AG10803 (cell line): ENCODE results near the gene MAP3K9.

Experiments used
- DNase-seq: peaks from one replicate; pipeline ENCODE4 v3.0.0; 2010; ENCODE audit warnings: low read depth
- H3K4me3 ChIP-seq: 2 replicates; pipeline ENCODE4 v1.5.1; 2011; ENCODE audit warnings: mild to moderate bottlenecking, low read length, control low read depth
- CTCF ChIP-seq: conservative IDR thresholded peaks from 2 replicates; pipeline ENCODE4 v1.5.1; 2011; ENCODE audit warnings: mild to moderate bottlenecking, low read length, control low read depth, inconsistent platforms

The MAP3K9 gene

DNA sequence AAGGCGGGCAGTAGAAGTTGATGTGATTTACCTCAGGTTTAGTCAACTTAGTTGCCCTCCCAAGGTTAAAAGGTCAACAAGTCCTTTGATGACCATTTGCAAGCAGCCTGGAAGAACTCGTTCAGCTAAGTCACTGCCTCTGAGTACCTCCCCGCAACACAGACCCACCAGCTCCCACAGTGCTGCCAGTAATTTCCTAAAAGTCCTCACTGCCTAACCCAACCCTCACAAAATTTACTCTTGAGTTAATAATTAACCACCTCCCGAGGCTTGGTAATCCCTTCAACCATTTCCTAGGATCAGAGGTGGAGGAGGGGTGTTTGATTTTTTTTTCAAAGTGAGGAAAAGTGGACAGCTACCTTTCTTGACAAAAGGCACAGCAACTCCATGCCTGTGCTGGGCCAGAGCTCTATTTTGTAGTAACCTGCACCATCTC lies 55.8 kb downstream of the MAP3K9 start:
- no peak overlapping the region for H3K4me3 ChIP-seq
- DNase-seq, result no peak
- no peak for TF ChIP-seq CTCF

DNA sequence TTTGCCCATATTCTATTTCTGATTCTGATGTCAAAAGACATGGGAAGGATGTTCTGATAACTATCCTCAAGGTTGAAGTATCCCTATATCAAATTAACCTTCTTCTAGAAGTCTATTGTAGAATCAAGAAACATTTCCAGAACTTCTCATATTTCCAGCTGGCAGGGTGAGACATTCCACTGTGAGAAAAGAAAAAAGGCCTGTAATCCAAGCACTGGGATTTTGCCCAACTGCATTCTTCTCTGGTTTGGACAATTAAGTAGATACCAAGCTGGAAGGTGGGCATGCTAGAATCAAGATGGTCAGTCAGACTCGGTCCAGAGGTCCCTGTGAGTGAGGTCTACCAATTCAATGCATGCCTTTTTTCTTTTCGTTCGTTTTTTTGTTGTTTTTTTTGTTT lies 60.9 kb downstream of the MAP3K9 start:
- DNase-seq, result no peak
- no peak for TF ChIP-seq CTCF
- no peak overlapping the region for H3K4me3 ChIP-seq

GRCh38 chr14:70744641-70745040 lies 64.7 kb downstream of the MAP3K9 start:
- DNase-seq, result no peak
- H3K4me3 ChIP-seq, result no peak overlapping the region
- TF ChIP-seq CTCF, result no peak

DNA sequence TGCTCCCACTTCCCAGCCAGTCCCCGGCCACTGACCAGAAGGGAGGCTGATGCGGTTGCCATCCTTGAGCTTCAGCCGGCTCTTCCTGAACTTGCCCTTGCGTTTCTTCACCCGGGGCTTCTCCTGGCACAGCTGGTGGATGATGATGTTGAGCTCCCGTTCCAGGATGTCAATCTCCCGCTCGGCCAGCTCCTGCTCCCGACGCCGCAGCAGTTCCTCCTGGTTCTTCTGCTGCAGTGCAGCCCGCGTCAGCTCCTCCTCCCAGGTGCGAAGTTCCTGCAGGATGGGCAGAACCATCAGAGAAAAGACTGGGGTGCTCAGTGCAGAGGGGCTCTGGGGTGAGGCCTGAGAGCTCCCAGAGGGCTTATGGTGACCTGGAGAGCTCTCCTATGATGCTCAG lies 67.0 kb downstream of the MAP3K9 start:
- no peak overlapping the region for H3K4me3 ChIP-seq
- no peak for DNase-seq
- no peak for TF ChIP-seq CTCF

GRCh38 chr14:70741482-70741881 lies 67.8 kb downstream of the MAP3K9 start:
- TF ChIP-seq CTCF, result no peak
- H3K4me3 ChIP-seq, result no peak overlapping the region

DNA sequence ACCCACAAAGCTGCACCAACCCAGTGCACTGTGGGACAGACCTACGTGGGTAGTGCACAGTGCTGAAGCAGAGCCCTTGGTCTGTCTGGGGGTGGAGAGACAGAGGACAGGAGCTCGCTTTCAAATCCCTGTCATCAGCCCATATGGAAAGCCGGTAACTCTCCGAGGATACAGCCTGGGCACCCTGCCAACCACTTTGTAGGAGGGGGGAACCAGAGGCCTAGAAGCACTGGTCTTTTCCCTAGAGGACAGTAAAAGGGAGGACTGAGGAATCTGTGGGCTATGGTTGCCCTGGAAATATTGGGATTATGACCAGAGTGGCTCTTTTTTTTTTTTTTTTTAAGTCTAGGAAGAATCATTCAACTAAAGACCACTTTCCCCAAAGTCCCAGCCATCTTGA lies 74.3 kb downstream of the MAP3K9 start:
- DNase-seq, result no peak
- H3K4me3 ChIP-seq, result no peak overlapping the region
- no peak for TF ChIP-seq CTCF

More at GRCh38 chr14:70741482-70741881, 67.8 kb downstream of the MAP3K9 start:
- DNase-seq, result no peak

- H3K4me3 ChIP-seq, result no peak overlapping the region
- no peak for DNase-seq
- no peak for TF ChIP-seq CTCF
Observed at GRCh38 chr14:70731447-70732239, 77.7 kb downstream of the MAP3K9 start.
